DMS153 treated with DMSO at 0.1 percent for 48 hours (cell line): Measurements from ENCODE around the gene WIZ.

ENCODE experiments used
- DNase-seq: peaks from one replicate; lab custom pipeline; 2025; ENCODE audit not compliant: unreplicated experiment; lab: John Stamatoyannopoulos, UW

The WIZ gene

DNA sequence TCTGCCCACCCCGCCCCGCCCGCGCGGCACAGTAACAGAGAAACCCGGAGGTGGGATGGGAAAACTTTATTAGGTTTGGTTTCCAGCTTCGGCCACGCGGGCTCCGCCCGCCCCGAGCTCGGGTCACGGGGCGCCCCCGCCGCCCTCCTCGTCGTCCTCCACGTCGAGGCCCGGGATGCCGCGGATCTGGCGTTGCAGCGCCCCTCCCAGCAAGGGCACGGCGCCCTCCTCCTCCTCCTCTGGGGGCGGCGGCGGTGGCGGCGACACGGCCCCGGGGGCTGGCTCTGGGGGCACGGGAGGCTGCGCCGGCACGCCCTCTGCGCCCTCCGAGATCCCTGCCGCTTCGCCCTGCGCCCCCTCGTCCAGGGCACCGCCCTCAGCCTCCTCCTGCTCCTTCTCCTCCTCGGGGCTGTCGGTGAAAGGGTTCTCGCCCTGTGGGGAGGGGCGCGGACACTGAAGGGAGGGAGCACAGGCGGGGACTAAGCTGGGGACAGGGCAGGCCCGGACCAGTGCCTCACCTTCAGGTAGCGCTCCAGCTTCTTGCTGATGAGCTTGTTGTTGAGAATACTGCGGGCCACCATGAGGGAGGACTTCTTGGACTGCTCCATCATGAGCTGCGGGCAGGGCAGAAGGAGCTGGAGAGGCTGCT lies 69.6 kb downstream of the WIZ start:
- peak; percentile 7 for DNase-seq

DNA sequence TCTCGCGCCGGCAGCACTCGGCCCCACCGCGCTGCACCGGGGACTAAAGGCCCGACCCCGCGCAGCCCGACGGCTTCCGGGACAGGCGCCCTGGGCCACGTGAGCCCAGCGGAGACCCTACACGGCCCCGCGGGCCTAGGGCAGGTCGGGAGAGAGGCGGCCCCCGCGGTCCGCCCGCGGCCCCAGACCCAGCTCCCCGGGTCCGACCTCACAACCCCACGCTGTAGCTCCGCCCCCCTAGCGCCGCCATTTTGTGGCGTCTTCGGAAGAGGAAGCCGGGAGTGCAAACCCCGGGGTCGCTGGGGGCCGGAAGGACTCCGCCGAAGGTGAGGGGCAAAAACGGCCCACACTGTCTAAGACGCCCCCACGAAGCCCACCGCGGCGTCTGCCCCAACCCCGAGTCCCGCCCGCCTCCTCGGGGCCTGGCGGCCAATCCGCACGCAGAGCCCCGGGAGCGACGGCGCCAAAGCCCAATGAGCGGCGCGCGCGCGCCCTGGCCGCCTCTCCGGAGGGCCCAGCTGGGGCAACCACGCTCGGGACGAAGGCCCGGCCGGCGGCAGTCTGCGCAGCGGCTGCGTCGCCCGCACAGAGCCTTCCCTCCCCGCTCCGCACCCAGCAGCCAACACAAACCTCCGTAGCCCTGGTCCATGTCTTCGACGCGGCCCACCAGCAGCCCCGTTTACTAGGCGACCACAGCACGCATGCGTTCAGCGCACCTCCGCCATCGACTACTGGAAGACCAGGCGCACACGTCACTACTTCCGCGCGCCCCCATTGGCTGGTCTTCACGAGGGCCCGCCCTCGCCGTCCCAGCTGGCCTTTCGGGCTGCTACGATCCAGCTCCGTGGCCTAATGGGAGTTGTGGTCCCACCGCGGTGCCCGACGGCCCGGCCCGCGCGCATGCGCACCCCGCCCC lies 70.4 kb downstream of the WIZ start, which contains the start of gene AKAP8:
AKAP8 (minus strand) TSS at position 705 of the 916 bp plus-strand sequence; CDS start at position 649, 56 bp downstream.
- peak; percentile 90 for DNase-seq

DNA sequence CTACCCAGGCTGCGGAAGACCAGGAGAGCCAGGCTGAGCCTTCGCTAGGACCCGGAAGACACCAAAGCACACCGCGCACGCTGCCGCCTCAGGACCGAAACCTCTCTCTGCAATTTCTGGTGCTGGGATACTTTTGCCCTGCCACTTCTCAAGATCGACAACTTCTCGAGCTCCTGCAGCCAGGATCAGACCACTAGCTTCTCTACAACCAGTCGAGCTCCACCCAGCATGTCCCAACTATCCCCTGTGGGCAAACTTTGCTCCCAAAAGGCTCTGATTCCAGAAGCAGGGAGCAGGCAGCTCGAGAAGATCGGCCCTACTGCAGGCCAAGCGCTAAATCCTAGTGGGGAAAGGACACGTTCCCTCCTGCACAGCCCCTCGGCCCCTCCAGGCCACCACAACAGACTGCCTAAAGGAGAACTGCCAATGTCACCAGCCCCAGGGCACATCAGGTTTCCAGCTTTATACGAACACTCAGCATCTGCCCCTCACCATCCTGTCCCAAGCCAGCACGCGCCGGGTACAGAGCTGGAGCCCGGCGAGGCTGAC lies 71.1 kb downstream of the WIZ start:
- DNase-seq: no peak

DNA sequence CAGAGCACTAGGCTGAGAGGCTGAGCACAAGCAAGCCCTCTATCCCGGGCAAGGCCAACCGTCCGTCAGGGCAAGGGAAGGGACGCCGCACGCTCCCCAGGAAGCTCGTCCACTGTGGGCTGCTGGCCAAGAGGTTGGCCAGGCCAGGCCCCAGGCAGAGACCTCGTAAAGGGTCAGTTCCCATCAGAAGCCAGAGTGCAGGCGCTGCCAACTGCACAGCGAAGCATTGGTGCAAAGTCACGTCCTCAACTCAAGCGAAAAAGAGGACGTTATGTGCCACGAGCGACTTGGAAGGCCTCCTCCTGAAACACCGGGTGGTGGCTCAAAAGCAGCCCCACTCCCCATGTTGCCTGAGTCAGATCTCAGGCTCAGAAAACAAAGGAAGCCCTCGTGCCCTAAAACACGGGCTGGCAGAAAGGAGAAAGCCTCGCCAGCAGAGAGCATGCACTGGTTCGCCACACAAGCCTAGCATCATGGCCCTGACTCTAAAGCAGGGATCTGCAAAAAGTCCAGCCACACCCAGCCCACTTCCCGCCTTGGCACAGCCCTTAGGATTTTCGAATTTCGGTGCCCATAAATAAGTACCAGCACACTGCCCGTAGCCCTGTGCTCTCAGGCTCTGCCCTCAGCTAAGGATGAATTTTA lies 74.8 kb downstream of the WIZ start:
- no peak for DNase-seq

DNA sequence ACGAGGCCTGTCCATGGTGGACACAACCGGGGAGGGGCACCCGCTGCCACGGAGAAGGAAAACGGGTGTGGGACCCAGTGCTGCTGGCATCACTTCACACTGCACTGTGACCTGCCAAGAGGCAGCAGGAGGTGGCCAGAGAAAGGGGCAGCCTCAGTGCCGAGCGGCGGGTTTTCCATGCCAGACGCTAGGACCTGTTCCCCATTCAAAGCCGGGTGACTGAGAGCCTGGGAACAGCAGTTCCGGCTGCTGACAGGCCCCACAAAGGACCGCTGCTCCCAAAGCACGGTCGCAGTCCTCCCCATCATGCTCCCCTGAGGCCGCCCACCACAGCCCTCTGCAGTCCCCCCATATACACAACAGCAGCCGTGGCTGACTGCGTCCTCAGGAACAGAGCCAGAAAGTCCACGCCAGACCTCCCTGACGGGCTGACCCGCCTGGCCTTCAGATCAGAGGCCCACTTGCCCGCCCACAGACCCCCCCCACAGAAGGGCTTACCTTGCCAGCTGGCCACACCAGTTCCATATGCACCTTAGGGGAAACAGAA lies 75.6 kb downstream of the WIZ start:
- DNase-seq: no peak

DNA sequence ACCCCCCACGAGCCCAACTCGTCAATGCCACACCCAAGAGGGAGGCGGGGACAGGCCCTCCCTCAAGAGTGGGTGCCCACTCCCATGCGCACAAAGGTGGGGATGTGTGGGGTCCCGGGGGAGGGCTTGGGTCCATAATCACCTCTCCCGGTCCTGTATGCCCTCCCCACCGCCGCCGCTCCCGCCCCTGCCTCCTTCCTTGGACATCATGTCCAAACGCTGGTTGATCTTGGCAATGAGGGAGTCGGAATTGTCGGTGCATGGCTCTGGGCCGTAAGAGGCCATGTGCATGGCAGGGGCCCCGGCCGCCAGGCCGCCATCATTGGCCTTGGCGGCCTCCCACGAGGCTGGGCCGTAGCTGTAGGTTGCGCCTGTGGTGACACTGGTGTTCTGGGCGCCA lies 76.1 kb downstream of the WIZ start:
- DNase-seq: no peak

DNA sequence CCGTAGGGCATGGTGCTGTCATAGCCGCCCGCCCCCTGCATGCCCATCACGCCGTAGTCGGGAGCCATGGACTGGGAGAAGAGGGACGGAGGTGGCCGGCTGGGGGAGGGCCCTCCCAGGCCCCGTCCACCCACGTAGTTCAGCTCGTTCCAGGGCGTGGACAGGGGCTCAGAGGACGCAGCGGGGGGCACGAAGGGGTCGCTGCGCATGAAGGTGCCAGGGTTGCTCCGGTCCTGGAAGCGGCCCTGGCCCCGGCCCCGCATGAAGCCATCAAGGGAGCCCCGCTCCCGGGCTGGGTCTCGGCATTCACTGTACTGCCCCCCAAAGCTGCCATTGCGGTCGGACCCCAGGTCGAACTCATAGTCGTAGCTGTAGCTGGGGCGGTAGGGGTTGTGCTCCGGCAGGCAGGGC lies 76.9 kb downstream of the WIZ start:
- no peak for DNase-seq

DNA sequence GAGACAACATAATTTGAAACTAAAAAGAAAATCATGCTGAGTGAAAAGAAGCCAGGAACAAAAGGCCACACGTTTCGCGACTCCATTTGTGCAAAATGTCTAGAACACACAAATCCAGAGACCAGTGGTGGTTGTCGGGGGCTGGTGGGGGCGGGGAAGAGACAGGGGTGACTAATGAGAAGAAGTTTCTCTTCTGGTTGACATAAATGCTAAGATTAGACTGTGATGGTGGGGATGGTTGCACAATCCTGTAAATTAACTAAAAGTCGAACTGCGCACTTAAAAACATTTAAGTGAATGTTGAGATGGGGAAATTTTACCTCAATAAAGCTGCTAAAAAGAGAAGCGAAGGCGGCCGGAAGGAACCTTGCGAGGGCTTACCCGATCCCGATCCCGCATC lies 77.3 kb downstream of the WIZ start:
- DNase-seq: no peak

DNA sequence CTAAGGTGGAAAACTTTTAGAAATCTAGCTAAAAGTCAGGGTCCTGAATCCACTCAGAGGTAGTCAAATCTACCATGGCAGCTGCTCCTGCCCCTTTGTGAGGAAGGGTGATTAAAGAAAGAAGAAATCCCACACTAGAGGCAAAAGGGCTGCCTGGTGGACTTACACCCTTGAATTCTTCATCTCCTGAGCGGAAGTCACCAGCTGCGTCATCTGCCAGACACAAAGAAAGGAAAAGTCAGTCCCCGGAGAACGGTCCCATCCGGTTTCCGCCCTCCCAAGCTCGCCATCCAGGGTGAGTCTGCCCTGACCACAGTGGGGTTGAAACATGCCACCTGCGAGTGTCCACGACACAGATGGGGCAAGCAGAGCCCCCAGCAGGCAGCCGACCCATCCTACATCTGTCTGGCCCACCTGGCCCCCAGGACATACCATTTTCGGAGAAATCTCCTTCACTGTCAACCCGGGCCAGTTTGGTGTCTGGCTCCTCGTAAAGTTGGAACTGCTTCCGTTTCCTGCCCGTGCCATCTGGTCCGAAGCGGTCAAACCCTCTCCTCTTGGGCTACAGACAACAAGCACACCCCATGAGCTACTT lies 77.9 kb downstream of the WIZ start:
- no peak for DNase-seq

DNA sequence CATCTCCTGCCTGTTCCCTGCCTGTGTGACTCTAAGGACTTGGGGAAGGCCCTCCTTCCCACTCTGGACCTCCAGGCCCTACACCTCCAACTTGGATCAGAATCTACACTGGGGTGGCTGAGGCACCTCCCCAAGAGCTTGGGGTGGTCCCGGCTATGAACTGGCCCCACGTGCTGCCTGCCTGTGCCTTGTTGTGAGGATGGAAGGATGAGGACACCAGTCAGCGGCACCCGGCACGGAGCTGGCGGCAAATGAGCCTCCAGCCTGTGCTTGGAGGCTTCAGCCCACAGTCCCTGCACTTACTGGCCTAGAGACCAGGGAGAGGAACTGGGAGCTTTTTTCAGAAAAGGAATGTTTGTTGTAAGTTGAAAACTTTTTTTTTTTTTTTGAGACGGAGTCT lies 78.6 kb downstream of the WIZ start:
- no peak for DNase-seq
